Stimulated activated naive CD8-positive, alpha-beta T cell treated with anti-CD3 and anti-CD28 coated beads, Interleukin-15, Interleukin-2, amounts not matched to agents 100 ng/mL and 50 ng/mL, for 24 hours (primary cell): ENCODE measurements around the gene DUS2.
A peak's percentile ranks its signal among the peaks of the same experiment; 100 is the strongest.

Source experiments
- H3K27ac Mint-ChIP-seq: one replicate; pipeline ENCODE4 v1.8.0; 2021; ENCODE audit warnings: mild to moderate bottlenecking, mixed read lengths
- H3K27me3 Mint-ChIP-seq: one replicate; pipeline ENCODE4 v1.8.0; 2021; ENCODE audit warnings: mixed read lengths
- H3K36me3 Mint-ChIP-seq: one replicate; pipeline ENCODE4 v1.8.0; 2021; ENCODE audit warnings: low read depth, mixed read lengths
- H3K4me1 Mint-ChIP-seq: one replicate; pipeline ENCODE4 v1.8.0; 2021; ENCODE audit warnings: low read depth, mixed read lengths
- H3K4me3 Mint-ChIP-seq: one replicate; pipeline ENCODE4 v1.8.0; 2021; ENCODE audit warnings: mild to moderate bottlenecking, mixed read lengths
- H3K9me3 Mint-ChIP-seq: one replicate; pipeline ENCODE4 v1.8.0; 2021; ENCODE audit warnings: mixed read lengths

DUS2 gene

GRCh38 chr16:68073902-68074760 is 51.0 kb downstream of the DUS2 start:
- peak overlapping the region; percentile 61 for H3K4me3 Mint-ChIP-seq
- no peaks in the 10 kb centered on the region for H3K9me3 Mint-ChIP-seq

GRCh38 chr16:68074850-68075555 is 51.9 kb downstream of the DUS2 start:
- Mint-ChIP-seq H3K27ac (peak overlapping the region; percentile 77), H3K27me3 (no peaks in the 10 kb centered on the region), H3K36me3 (peaks cover 71% of the 10 kb centered on the region), H3K9me3 (no peaks in the 10 kb centered on the region), H3K4me1 (peaks cover 89% of the 10 kb centered on the region), H3K4me3 (peak overlapping the region; percentile 61)

More at GRCh38 chr16:68073902-68074760, 51.0 kb downstream of the DUS2 start:
- Mint-ChIP-seq H3K36me3 (peaks cover 77% of the 10 kb centered on the region), H3K27ac (peak overlapping the region; percentile 77), H3K4me1 (peaks cover 89% of the 10 kb centered on the region), H3K27me3 (no peaks in the 10 kb centered on the region)

DNA sequence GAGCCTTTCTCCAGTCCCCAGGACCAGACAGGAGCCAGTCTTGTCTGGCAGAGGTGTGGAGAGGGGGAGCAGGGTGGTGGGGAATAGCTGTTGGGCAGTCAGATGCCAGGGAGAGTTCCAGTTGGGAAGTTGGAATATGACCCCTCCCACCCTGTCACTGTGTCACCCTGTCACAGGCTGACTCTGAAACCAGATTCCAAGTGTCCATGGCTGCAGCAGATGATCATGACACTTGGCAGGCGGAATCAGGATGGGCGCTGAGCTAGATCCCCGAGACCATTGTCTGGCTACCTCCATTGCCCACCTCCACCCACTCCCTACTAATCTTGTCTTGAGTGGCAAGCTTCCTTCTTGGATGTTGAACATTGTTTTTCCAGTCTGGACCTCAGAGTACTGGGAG is 52.9 kb downstream of the DUS2 start:
- Mint-ChIP-seq H3K4me1 (peaks cover 89% of the 10 kb centered on the region), H3K4me3 (no peak overlapping the region), H3K27me3 (no peaks in the 10 kb centered on the region), H3K36me3 (peaks cover 61% of the 10 kb centered on the region), H3K27ac (peak overlapping the region; percentile 16), H3K9me3 (no peaks in the 10 kb centered on the region)

- Mint-ChIP-seq H3K27ac (no peak overlapping the region), H3K9me3 (no peaks in the 10 kb centered on the region), H3K4me1 (peaks cover 89% of the 10 kb centered on the region), H3K36me3 (peaks cover 59% of the 10 kb centered on the region), H3K4me3 (no peak overlapping the region), H3K27me3 (no peaks in the 10 kb centered on the region)
Measured at GRCh38 chr16:68076560-68076959, 53.5 kb downstream of the DUS2 start.

DNA sequence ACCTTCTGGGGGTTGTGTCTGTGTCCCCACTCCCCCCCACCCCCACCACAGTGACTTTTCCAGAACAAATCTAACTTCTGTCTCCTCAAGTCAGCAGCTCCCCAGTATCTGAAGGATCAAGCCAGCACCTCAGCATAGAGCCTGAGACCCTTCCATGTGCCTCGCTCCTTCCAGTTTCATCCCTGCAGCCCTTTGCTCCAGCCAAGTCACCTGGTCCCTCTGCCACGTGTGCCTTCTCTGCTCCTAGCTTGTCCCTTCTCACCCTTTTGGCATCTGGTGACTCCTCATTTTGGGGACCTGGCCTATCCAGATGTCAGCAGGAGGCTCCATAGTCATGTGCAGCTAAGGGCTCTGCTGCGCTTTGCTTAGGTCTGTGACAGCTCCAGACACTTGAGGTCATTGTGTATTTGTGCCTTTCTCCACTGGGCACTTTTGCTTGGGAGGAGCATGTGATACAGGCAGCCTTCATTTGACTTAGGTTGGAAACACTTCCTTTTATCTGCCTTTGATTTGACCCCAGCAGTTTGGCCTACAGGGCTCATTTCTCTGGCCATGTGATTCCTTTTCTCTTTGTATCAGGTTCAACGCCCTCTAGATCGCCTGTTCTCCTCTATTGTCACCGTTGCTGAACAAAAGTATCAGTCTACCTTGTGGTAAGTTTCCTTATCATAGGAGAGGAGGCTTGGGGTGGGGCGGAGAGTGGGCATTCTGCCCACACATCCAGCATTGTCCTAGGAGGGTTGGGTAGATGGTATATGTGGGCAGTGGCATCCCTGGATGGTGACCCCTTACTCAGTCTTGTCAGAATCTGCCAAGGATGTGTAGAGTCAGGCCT is 55.0 kb downstream of the DUS2 start:
- no peaks in the 10 kb centered on the region for H3K27me3 Mint-ChIP-seq
- peaks cover 48% of the 10 kb centered on the region for H3K36me3 Mint-ChIP-seq
- H3K9me3 Mint-ChIP-seq = no peaks in the 10 kb centered on the region
- H3K27ac Mint-ChIP-seq = peak overlapping the region; percentile 94
- H3K4me3 Mint-ChIP-seq = no peak overlapping the region
- peaks cover 89% of the 10 kb centered on the region for H3K4me1 Mint-ChIP-seq

DNA sequence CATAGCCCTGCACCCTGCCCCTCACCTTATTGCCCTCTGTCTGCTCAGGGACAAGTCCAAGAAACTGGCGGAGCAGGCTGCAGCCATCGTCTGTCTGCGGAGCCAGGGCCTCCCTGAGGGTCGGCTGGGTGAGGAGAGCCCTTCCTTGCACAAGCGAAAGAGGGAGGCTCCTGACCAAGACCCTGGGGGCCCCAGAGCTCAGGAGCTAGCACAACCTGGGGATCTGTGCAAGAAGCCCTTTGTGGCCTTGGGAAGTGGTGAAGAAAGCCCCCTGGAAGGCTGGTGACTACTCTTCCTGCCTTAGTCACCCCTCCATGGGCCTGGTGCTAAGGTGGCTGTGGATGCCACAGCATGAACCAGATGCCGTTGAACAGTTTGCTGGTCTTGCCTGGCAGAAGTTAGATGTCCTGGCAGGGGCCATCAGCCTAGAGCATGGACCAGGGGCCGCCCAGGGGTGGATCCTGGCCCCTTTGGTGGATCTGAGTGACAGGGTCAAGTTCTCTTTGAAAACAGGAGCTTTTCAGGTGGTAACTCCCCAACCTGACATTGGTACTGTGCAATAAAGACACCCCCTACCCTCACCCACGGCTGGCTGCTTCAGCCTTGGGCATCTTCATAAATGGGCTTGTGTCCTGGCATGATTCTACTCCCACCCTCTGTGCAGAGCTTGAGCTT is 55.8 kb downstream of the DUS2 start:
- peak overlapping the region; percentile 94 for H3K27ac Mint-ChIP-seq
- peaks cover 49% of the 10 kb centered on the region for H3K36me3 Mint-ChIP-seq
- peak overlapping the region; percentile 69 for H3K4me3 Mint-ChIP-seq
- H3K27me3 Mint-ChIP-seq = no peaks in the 10 kb centered on the region
- H3K9me3 Mint-ChIP-seq = no peaks in the 10 kb centered on the region
- H3K4me1 Mint-ChIP-seq = peaks cover 93% of the 10 kb centered on the region

- Mint-ChIP-seq H3K36me3 (peaks cover 45% of the 10 kb centered on the region), H3K4me3 (peak overlapping the region; percentile 69), H3K27me3 (no peaks in the 10 kb centered on the region), H3K27ac (peak overlapping the region; percentile 94), H3K9me3 (no peaks in the 10 kb centered on the region), H3K4me1 (peaks cover 93% of the 10 kb centered on the region)
Measured at GRCh38 chr16:68079376-68079625, 56.2 kb downstream of the DUS2 start.

GRCh38 chr16:68079626-68080344 is 56.7 kb downstream of the DUS2 start:
- peak overlapping the region; percentile 69 for H3K4me3 Mint-ChIP-seq
- peaks cover 91% of the 10 kb centered on the region for H3K4me1 Mint-ChIP-seq
- H3K9me3 Mint-ChIP-seq = no peaks in the 10 kb centered on the region
- H3K27me3 Mint-ChIP-seq = no peaks in the 10 kb centered on the region
- peak overlapping the region; percentile 94 for H3K27ac Mint-ChIP-seq
- peaks cover 40% of the 10 kb centered on the region for H3K36me3 Mint-ChIP-seq

DNA sequence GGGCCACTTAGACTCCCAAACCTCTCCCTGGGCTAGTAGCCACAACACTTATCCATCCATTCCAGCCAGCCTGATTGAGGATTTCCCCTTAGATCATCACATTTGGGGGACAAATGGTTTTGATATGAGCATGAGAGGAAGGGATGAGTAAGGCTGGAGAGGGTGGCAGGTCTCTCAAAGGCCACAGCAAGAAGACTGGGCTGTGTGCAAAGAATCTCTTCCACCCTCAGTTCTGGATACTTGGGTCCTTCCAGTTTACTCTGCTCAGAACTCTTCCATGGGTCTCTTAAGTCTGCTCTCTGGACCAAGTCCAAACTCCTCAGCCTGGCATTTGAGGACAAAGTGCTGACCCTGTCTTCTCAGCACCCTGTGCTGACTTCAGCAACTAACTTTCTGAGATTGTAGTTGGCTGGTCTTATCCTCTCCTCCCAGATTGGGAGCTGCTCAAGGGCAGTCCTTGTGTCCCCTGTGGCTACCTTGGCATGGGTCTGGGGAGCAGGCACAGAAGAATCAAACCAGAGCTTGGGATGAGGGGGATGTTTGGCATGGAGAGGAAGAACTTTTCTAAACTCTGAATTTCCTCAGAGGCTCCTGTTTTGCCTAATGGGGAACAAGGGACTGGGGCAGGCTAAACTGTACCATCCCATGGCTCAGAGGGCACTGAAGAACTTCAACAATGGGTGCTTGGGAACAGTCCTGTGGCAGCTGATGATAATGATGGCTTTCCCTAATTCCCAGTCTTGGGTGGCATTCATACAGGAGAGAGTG is 59.0 kb downstream of the DUS2 start:
- peaks cover 75% of the 10 kb centered on the region for H3K4me1 Mint-ChIP-seq
- peak overlapping the region; percentile 94 for H3K27ac Mint-ChIP-seq
- H3K4me3 Mint-ChIP-seq = peak overlapping the region; percentile 60
- H3K9me3 Mint-ChIP-seq = no peaks in the 10 kb centered on the region
- peaks cover 28% of the 10 kb centered on the region for H3K36me3 Mint-ChIP-seq
- H3K27me3 Mint-ChIP-seq = no peaks in the 10 kb centered on the region

GRCh38 chr16:68082629-68083238 is 59.6 kb downstream of the DUS2 start:
- no peak overlapping the region for H3K4me3 Mint-ChIP-seq
- peaks cover 24% of the 10 kb centered on the region for H3K36me3 Mint-ChIP-seq
- H3K4me1 Mint-ChIP-seq = peaks cover 74% of the 10 kb centered on the region
- H3K27me3 Mint-ChIP-seq = no peaks in the 10 kb centered on the region
- no peaks in the 10 kb centered on the region for H3K9me3 Mint-ChIP-seq
- H3K27ac Mint-ChIP-seq = peak overlapping the region; percentile 94

DNA sequence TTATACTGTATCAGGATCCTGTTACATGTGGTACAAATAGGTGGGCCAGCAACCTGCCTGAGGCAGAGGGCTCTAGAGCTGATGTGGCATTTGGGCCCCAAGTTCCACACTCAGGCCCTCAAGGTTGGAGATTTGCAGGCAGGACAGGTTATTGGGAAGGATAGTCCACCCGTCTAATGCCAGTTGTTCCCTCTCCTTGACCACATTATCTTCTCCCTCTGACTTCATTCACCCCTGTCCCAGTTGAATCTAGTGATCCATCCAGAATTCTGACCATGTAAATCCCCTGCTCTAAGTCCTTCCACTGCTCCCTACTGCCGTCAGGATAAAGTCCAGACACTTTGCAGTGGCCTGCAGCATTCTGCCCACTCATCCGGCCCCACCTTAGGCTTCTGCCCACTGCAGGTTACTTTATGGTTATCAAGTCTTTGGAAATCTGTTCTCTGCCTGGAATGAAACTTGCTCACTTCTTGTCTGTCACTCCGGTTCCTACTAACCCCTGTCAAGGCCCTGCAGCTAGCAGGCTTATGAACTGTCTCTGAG is 60.2 kb downstream of the DUS2 start:
- Mint-ChIP-seq H3K9me3 (no peaks in the 10 kb centered on the region), H3K27ac (peak overlapping the region; percentile 85), H3K4me1 (peaks cover 71% of the 10 kb centered on the region), H3K27me3 (no peaks in the 10 kb centered on the region), H3K36me3 (peaks cover 18% of the 10 kb centered on the region), H3K4me3 (peak overlapping the region; percentile 25)

DNA sequence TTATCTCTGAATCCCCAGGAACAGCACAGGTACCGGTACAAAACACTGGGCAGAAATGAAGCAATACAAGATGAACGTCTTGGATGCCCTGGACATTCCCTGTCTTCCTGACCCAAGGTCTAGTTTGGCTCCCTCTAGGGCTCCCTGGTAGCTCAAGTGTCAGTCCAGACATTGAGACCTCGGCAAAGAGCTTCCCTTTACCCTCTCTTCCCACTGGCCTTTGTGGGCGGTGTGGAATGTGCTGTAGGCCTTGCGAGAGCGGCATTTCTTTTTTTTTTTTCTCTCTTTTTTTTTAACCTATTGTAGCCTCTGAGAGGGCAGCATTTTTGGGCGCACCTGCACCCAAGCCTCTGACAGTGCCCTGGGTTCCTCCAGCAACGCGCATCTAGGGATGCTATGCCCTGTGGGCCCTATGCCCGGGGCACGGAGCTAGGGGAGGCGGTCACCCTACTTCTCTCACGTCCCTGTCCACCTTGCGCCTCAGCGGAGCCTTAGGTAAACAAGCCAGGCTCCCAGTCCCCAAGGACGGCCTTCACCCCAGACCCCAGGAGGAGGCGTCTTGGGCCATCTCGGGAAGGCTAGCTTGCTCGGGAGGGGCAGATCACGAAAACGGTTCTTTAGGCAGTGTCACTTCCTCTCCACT is 60.9 kb downstream of the DUS2 start:
- Mint-ChIP-seq H3K4me1 (peaks cover 70% of the 10 kb centered on the region), H3K9me3 (no peaks in the 10 kb centered on the region), H3K27ac (peak overlapping the region; percentile 85), H3K4me3 (peak overlapping the region; percentile 81), H3K36me3 (peaks cover 16% of the 10 kb centered on the region), H3K27me3 (no peaks in the 10 kb centered on the region)
